DMS114 treated with DMSO at 0.1 percent for 48 hours (cell line): ENCODE results near the gene SUGCT.
"Not testable (repeated sequence)": the region's sequence is repeated elsewhere in the genome, so short reads cannot be mapped to it uniquely, and the experiment has no call there.

Source experiments
- DNase-seq: peaks from one replicate; lab custom pipeline; 2025; ENCODE audit not compliant: unreplicated experiment; lab: John Stamatoyannopoulos, UW

The SUGCT gene

GRCh38 chr7:40649247-40649646, 514.4 kb downstream of the SUGCT start:
- no peak for DNase-seq

- not testable (repeated sequence) for DNase-seq
Observed at GRCh38 chr7:40650903-40651302, 516.1 kb downstream of the SUGCT start.

GRCh38 chr7:40654171-40654570, 519.4 kb downstream of the SUGCT start:
- no peak for DNase-seq

GRCh38 chr7:40655426-40655825, 520.6 kb downstream of the SUGCT start:
- no peak for DNase-seq

GRCh38 chr7:40656349-40656748, 521.5 kb downstream of the SUGCT start:
- no peak for DNase-seq

GRCh38 chr7:40658729-40659128, 523.9 kb downstream of the SUGCT start:
- DNase-seq, result no peak

- no peak for DNase-seq
Observed at GRCh38 chr7:40659231-40659630, 524.4 kb downstream of the SUGCT start.

- DNase-seq, result no peak
Observed at GRCh38 chr7:40673285-40673684, 538.5 kb downstream of the SUGCT start.

GRCh38 chr7:40674316-40674715, 539.5 kb downstream of the SUGCT start:
- DNase-seq, result no peak

GRCh38 chr7:40675741-40676140, 540.9 kb downstream of the SUGCT start:
- no peak for DNase-seq

- DNase-seq, result no peak
Observed at GRCh38 chr7:40676221-40676620, 541.4 kb downstream of the SUGCT start.

GRCh38 chr7:40680657-40681056, 545.9 kb downstream of the SUGCT start:
- no peak for DNase-seq

- DNase-seq, result no peak
Observed at GRCh38 chr7:40682696-40683095, 547.9 kb downstream of the SUGCT start.

GRCh38 chr7:40694026-40694809, 559.4 kb downstream of the SUGCT start:
- DNase-seq, result no peak

- DNase-seq, result no peak
Observed at GRCh38 chr7:40694991-40695390, 560.2 kb downstream of the SUGCT start.

- DNase-seq, result no peak
Observed at GRCh38 chr7:40697653-40698052, 562.8 kb downstream of the SUGCT start.

- no peak for DNase-seq
Observed at GRCh38 chr7:40698214-40698920, 563.6 kb downstream of the SUGCT start.

- no peak for DNase-seq
Observed at GRCh38 chr7:40698921-40699260, 564.1 kb downstream of the SUGCT start.

GRCh38 chr7:40700653-40701421, 566.0 kb downstream of the SUGCT start:
- no peak for DNase-seq

- no peak for DNase-seq
Observed at GRCh38 chr7:40701836-40702551, 567.2 kb downstream of the SUGCT start.

GRCh38 chr7:40704172-40704571, 569.4 kb downstream of the SUGCT start:
- no peak for DNase-seq
